ENCODE results near the gene TTC36.

GRCh38 chr11:118532091-118532490 lies 4.8 kb downstream of the TTC36 start:
- TF ChIP-seq CTCF (conservative IDR thresholded peaks at IDR 0.05 in 1 of 2, IDR thresholded peaks at IDR 0.05 in 1 of 2; ENCODE audit: low read depth in 1 of 2, low read length in 2 of 2) = no peak
- no peak for TF ChIP-seq EZH2 (IDR thresholded peaks at IDR 0.05; ENCODE audit: low read length, missing control alignments)

Measured in fibroblast of lung (primary cell).